Esophagus muscularis mucosa (tissue), 4 donors: ENCODE results near the gene RIMBP3B. TPM values are rescaled to one million over a fixed set of nuclear protein-coding genes. Genes with fewer than 3 reads are reported as not detected.
"Not testable (repeated sequence)": the region's sequence is repeated elsewhere in the genome, so short reads cannot be mapped to it uniquely, and the experiment has no call there.

Experiments
- DNase-seq: peaks from one replicate; pipeline ENCODE4 v3.0.0-alpha.2; 2017; ENCODE audit errors: extremely low spot score
- H3K27ac ChIP-seq, 4 donors: fragments of 200-600 bp; sonication (generic); replicated peaks in 1 of 4; 1 replicate in 3 of 4; 2 replicates in 1 of 4; pipeline ENCODE4 v1.5.1; 2016 to 2019; ENCODE audit warnings: mild to moderate bottlenecking in 1 of 4
- H3K27me3 ChIP-seq, 4 donors: fragments of 200-600 bp; sonication (generic); one replicate each; pipeline versions ENCODE4 v1.5.1 to v1.6.0; 2016 to 2019
- H3K36me3 ChIP-seq, 4 donors: fragments of 200-600 bp; sonication (generic); one replicate each; pipeline ENCODE4 v1.5.1; 2016 to 2019
- H3K4me1 ChIP-seq, 4 donors: fragments of 200-600 bp; sonication (generic); one replicate each; pipeline ENCODE4 v1.5.1; 2016 to 2019
- H3K4me3 ChIP-seq, 4 donors: fragments of 200-600 bp; sonication (generic); 1 replicate in 2 of 4; 2 replicates in 2 of 4; pipeline ENCODE4 v1.5.1; 2016 to 2019; ENCODE audit warnings: mild to moderate bottlenecking in 4 of 4, moderate library complexity in 1 of 4
- H3K9me3 ChIP-seq, 4 donors: fragments of 200-600 bp; sonication (generic); 1 replicate in 3 of 4; 2 replicates in 1 of 4; pipeline ENCODE4 v1.5.1; 2016 to 2019
- WGBS: methylation state at CpG from one replicate; pipeline ENCODE4 v1.1.5; 2018; 5-methylcytosine and 5-hydroxymethylcytosine counted together
- intact Hi-C: fragments of 100-400 bp; cut with DNase I; formaldehyde crosslinking; loops from one replicate; pipeline ENCODE4 v1.15.1; 2023
- total RNA-seq, 4 donors: library from RNA; depleted of rRNA; stranded (reverse); fragments of >200 nt; gene quantifications; one replicate each; pipeline versions ENCODE4 v1.1.0 to v1.2.1, GENCODE V29; 2016

The RIMBP3B gene, protein sequence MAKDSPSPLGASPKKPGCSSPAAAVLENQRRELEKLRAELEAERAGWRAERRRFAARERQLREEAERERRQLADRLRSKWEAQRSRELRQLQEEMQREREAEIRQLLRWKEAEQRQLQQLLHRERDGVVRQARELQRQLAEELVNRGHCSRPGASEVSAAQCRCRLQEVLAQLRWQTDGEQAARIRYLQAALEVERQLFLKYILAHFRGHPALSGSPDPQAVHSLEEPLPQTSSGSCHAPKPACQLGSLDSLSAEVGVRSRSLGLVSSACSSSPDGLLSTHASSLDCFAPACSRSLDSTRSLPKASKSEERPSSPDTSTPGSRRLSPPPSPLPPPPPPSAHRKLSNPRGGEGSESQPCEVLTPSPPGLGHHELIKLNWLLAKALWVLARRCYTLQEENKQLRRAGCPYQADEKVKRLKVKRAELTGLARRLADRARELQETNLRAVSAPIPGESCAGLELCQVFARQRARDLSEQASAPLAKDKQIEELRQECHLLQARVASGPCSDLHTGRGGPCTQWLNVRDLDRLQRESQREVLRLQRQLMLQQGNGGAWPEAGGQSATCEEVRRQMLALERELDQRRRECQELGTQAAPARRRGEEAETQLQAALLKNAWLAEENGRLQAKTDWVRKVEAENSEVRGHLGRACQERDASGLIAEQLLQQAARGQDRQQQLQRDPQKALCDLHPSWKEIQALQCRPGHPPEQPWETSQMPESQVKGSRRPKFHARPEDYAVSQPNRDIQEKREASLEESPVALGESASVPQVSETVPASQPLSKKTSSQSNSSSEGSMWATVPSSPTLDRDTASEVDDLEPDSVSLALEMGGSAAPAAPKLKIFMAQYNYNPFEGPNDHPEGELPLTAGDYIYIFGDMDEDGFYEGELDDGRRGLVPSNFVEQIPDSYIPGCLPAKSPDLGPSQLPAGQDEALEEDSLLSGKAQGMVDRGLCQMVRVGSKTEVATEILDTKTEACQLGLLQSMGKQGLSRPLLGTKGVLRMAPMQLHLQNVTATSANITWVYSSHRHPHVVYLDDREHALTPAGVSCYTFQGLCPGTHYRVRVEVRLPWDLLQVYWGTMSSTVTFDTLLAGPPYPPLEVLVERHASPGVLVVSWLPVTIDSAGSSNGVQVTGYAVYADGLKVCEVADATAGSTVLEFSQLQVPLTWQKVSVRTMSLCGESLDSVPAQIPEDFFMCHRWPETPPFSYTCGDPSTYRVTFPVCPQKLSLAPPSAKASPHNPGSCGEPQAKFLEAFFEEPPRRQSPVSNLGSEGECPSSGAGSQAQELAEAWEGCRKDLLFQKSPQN (N-terminal part only)
- under 1 TPM in 2 of 4 donors, not detected in 2; under 0.01 to 0.11 TPM for total RNA-seq

DNA sequence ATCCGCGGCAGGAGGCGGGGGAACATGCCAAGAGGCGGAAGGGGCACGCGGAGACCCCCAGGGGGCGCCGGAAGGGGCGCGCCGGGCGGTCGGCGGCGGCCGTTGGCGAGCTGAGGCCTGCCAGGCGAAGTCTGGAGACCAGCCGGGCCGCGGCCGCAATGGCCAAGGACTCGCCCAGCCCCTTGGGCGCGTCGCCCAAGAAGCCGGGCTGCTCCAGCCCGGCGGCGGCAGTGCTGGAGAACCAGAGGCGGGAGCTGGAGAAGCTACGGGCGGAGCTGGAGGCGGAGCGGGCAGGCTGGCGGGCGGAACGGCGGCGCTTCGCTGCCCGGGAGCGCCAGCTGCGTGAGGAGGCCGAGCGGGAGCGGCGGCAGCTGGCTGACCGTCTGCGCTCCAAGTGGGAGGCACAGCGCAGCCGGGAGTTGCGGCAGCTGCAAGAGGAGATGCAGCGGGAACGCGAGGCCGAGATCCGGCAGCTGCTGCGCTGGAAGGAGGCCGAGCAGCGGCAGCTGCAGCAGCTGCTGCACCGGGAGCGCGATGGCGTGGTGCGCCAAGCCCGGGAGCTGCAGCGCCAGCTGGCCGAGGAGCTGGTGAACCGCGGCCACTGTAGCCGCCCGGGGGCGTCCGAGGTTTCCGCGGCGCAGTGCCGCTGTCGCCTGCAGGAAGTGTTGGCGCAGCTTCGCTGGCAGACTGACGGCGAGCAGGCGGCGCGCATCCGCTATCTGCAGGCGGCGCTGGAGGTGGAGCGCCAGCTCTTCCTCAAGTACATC lies at the start of gene RIMBP3B:
RIMBP3B (plus strand) TSS at position 51 of the 767 bp plus-strand sequence; CDS start at position 159, 108 bp downstream.
- H3K4me3 ChIP-seq, intact Hi-C loops: not testable (repeated sequence)
- no CpG with 5 or more reads among the region's 91 CpGs for WGBS

DNA sequence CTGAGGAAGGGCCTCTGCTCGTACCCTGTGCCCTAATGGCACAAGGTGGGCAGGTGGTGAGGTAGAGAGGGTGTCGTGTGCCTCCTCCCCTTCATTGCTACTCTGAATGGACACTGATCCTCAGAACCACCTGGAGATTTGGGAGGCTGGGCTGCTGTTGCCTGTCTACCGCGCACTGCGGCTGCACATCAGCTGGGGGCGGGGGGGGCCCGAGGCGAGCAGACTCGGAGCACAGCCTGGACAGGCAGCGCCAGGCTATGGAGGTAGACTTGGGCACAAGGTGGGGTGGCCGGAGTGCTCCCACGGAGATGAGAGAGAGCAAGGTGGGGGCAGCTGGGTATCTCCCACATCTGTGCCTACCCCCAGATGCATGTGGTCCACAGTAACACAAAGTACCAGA lies 26.0 kb upstream of the RIMBP3B start:
- WGBS: no CpG with 5 or more reads among the region's 12 CpGs
- H3K9me3 ChIP-seq, DNase-seq, intact Hi-C loops, H3K4me1 ChIP-seq, H3K27me3 ChIP-seq, H3K27ac ChIP-seq, H3K4me3 ChIP-seq, H3K36me3 ChIP-seq: not testable (repeated sequence)

More for the DNA sequence above, at the start of gene RIMBP3B:
- H3K27me3 ChIP-seq, H3K36me3 ChIP-seq, DNase-seq, H3K4me1 ChIP-seq, H3K27ac ChIP-seq, H3K9me3 ChIP-seq: not testable (repeated sequence)

DNA sequence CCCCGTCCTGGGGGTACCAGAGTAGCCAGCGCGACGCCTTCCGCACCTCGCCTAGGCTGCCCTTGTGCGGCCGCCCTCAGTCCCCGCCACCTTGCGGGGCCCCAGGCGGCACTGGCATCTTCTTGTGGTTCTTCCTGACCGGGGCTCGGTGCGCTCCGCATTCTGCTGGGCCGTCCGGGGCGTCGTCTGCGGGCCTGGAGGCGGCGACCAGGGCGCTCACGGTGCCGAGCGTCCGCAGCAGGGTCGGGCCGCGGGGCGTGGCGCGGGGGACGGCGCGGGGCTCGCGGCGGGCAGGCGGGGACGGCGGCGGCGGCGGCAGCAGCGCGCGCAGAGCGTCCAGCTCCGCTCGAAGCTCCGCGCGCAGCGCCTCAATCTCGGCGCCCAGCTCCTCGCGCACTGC lies 23.0 kb upstream of the RIMBP3B start:
- H3K36me3 ChIP-seq, H3K9me3 ChIP-seq, H3K4me3 ChIP-seq, H3K4me1 ChIP-seq, intact Hi-C loops, DNase-seq, H3K27ac ChIP-seq, H3K27me3 ChIP-seq: not testable (repeated sequence)
- WGBS: no CpG with 5 or more reads among the region's 59 CpGs

DNA sequence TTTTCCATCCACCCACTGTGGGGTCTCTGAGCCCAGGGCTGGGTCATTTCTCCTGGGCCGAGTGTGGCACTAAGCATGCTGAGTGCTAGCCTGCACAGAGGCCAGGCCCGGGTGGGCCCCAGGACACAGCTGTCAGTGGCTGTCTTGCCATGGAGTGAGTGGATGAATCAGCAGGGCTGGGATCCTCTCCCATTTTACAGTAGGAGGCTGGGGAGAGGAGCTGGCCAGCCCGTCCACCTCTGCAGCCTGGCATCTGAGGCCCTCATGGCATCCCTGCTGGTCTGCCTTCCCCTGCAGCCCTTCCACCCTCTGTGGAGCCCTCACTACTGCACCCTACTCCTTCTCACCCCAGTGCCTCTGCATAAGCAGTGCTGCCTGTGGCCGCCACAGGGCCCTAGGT lies 21.1 kb upstream of the RIMBP3B start:
- intact Hi-C loops, DNase-seq, H3K27me3 ChIP-seq, H3K9me3 ChIP-seq, H3K27ac ChIP-seq, H3K36me3 ChIP-seq, H3K4me3 ChIP-seq, H3K4me1 ChIP-seq: not testable (repeated sequence)
- no CpG with 5 or more reads among the region's 4 CpGs for WGBS

DNA sequence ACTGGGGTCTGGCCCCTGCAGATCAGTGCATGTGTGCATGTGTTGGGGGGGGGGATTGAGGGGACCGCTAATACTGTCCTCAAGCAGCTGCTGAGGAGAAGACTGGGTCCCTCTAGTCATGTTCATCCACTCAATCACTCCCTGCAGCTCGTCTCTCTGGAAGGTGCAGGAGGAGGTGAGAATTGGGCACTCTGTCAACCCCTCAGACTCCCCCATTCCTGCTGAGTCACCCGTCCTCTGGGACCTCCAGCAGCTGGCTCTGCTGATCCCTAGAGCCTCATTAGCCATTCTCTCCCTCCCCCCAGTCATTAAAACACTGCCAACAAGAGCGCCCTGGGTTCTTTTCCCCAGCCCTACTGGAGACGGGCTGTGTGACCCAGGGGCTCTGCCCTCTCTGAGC lies 20.5 kb upstream of the RIMBP3B start:
- H3K27me3 ChIP-seq, H3K4me1 ChIP-seq, intact Hi-C loops, H3K27ac ChIP-seq, H3K36me3 ChIP-seq, DNase-seq, H3K4me3 ChIP-seq, H3K9me3 ChIP-seq: not testable (repeated sequence)
- no CpG with 5 or more reads among the region's 5 CpGs for WGBS

DNA sequence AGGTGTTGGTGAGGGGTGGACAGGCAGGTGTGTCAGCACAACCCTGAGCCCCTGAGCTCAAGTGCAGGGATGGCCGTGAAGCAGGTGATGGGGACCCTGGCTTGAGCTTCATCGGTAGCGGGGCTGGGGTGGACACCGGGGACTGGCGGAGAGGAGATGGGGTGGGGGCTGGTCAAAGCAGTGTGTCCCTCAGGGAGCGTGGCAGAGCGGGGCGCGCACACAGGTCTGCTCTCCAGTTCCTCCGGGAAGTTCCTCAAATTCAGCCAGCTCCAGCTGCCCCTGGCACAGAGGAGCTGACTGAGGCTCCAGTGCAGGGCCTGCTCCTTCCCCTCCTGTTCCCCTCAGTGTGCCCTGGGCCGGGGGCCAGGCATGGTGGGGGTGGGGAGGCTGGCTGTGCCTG lies 19.7 kb upstream of the RIMBP3B start:
- intact Hi-C loops, H3K27me3 ChIP-seq, H3K4me3 ChIP-seq, H3K27ac ChIP-seq, DNase-seq, H3K4me1 ChIP-seq, H3K36me3 ChIP-seq, H3K9me3 ChIP-seq: not testable (repeated sequence)
- 96% methylated on average over 5 of the region's 11 CpGs for WGBS

DNA sequence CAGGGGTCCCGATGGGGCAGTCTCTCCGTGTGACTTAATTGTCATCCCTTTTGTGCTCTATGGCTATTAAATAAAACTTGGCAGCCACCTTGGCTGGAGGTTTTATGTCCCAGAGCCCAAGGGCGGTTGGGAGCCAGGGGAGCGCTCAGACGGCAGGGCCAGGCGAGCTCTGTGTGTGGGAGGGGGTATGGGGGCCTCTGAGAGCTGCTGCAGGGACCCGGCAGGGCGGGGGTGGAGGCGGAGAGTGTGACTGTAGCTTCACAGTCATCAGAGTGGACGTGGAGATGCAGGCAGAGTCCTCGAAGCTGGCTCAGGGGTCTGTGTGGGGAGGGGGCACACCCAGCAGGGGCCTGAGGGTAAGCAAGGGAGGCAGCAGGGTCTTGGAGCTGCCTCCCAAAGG lies 19.2 kb upstream of the RIMBP3B start:
- H3K27ac ChIP-seq, H3K9me3 ChIP-seq, H3K4me1 ChIP-seq, H3K36me3 ChIP-seq, H3K4me3 ChIP-seq, intact Hi-C loops, H3K27me3 ChIP-seq, DNase-seq: not testable (repeated sequence)
- WGBS: no CpG with 5 or more reads among the region's 11 CpGs

DNA sequence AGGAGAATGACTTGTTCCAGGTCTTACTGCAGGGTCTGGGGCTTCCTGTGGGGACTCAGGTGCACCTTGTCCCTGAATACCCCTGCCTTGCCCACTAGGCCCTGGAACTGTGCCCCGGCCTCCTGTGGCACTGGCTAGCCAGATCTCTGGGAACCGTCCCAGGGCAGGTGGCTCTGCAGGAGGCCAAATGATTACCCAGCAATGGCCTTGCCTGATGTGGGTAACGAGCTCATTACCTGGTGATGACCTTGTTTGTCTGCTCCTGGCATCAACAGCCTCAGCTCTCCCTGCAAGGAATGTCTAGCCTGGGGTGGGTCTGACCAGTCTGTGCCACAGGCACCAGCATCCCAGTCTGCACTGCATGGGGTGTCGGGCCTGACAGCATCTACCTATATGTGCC lies 18.2 kb upstream of the RIMBP3B start:
- H3K27me3 ChIP-seq, intact Hi-C loops, H3K27ac ChIP-seq, H3K4me1 ChIP-seq, H3K4me3 ChIP-seq, H3K36me3 ChIP-seq, H3K9me3 ChIP-seq, DNase-seq: not testable (repeated sequence)
- WGBS: no CpG with 5 or more reads among the region's 4 CpGs

DNA sequence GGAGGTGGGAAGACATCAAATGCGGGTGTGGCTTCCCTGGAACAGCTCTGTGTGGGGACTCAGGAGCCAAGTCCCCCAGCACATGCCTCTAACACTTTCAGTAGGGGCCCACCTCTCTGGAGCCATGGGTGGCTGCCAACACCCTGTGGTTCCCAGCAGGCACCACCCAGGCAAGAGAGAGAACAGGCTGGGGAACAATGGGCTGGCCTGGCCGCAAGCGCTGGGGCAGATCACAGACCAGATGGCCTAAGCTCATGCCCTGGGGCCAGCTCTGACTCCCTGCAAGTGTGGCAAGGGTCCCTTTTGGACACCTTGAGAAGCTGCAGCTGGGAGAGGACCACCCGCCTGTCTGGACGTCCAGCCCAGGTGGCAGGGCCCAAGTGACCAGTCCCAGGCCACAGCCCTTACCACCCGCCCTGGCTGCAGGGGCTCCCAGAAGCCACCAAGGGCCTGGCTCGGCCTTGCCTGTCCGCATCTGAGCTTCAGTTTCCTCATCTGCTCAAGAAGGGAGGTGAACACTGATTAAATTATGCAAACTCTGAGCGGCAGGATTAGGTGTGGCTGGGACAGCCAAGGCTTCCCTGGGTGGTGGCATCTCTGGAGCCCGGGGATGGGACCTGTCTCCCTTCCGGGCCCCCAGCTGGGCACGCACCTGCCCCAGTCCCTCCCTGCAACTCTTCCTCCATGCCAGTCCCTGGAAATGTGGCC lies 14.8 kb upstream of the RIMBP3B start:
- H3K4me1 ChIP-seq, DNase-seq, H3K27me3 ChIP-seq, H3K27ac ChIP-seq, H3K4me3 ChIP-seq, H3K36me3 ChIP-seq, intact Hi-C loops, H3K9me3 ChIP-seq: not testable (repeated sequence)
- 96% methylated on average over 4 of the region's 12 CpGs for WGBS

DNA sequence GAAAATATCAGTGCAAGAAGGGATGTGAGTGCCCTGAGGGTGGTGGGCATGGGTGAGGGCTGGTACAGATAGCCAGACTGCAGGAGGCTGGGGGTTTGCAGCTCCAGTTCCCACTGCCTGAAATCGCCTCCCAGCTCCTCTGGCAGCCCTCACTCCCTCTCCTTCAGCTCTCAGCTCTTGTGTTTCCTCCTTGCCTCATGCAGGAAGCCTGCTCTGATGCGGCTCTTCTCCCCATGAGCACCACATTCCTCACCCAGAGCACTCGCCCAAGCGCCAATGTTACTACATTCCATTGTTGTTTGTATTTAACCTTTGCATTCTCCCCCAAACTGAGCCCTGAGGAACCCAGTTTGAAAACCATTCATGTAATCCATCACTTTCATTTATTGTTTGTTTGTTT lies 7.7 kb upstream of the RIMBP3B start:
- H3K4me1 ChIP-seq, H3K27ac ChIP-seq, intact Hi-C loops, H3K36me3 ChIP-seq, H3K4me3 ChIP-seq, H3K9me3 ChIP-seq, H3K27me3 ChIP-seq, DNase-seq: not testable (repeated sequence)
- WGBS: no CpG with 5 or more reads among the region's 4 CpGs
